ENCODE results near the gene RAD51B. TPM values are rescaled to one million over a fixed set of nuclear protein-coding genes. Genes with fewer than 3 reads are reported as not detected.

Gene RAD51B
- total RNA-seq, 1 experiment from 2014 or later: 16.7 TPM

GRCh38 chr14:68250927-68251768 lies 431.6 kb downstream of the RAD51B start:
- Histone ChIP-seq H4K5ac (ENCODE audit: insufficient read length, low read depth, low read length) (no peak overlapping the region), H3K4me2 (ENCODE audit: insufficient read depth, insufficient read length, low read length) (no peak overlapping the region), H3K9me3 (ENCODE audit: control insufficient read depth, low read depth, low read length) (no peaks in the 10 kb centered on the region), H2BK15ac (ENCODE audit: low read depth, low read length) (no peak overlapping the region), H2BK5ac (ENCODE audit: insufficient read length, low read length) (no peak overlapping the region), H3K27me3 (ENCODE audit: insufficient read depth, low read length) (no peaks in the 10 kb centered on the region), H4K20me1 (ENCODE audit: control insufficient read depth, insufficient read depth, insufficient read length) (no peaks in the 10 kb centered on the region), H2BK20ac (ENCODE audit: low read depth, low read length, poor library complexity, severe bottlenecking) (no peak overlapping the region), H2BK12ac (ENCODE audit: insufficient read length, low read depth, low read length) (no peak overlapping the region), H2BK120ac (ENCODE audit: low read depth, low read length, poor library complexity, severe bottlenecking) (no peak overlapping the region), H3K4me1 (ENCODE audit: insufficient read depth, low read length) (peaks cover 8% of the 10 kb centered on the region; the same call in 1 of the 2 replicates), H3K4ac (ENCODE audit: low read depth, low read length) (no peak overlapping the region), H3K23me2 (ENCODE audit: insufficient read length, low read depth, low read length, poor library complexity, severe bottlenecking) (no peaks in the 10 kb centered on the region), H3K18ac (ENCODE audit: insufficient read length, low read depth, low read length) (no peak overlapping the region), H3K79me2 (ENCODE audit: insufficient read depth, low read length) (no peaks in the 10 kb centered on the region), H3K9ac (ENCODE audit: extremely low read depth, insufficient read length, low read length) (no peak overlapping the region), H3K79me1 (ENCODE audit: insufficient read depth, low read depth, low read length, poor library complexity, severe bottlenecking) (no peaks in the 10 kb centered on the region), H3T11ph (ENCODE audit: low read length) (no peak overlapping the region), H2AFZ (ENCODE audit: low read length) (no peak overlapping the region), H4K91ac (ENCODE audit: insufficient read length, low read depth, low read length) (no peak overlapping the region), H4K8ac (replicated peaks; ENCODE audit: insufficient read length, low read depth, low read length) (no peak overlapping the region), H3K56ac (ENCODE audit: insufficient read length, low read depth, low read length) (no peak overlapping the region), H3K23ac (ENCODE audit: insufficient read length, low read depth, low read length) (no peak overlapping the region), H3K14ac (ENCODE audit: insufficient read depth, low read length) (no peak overlapping the region), H3K27ac (ENCODE audit: insufficient read length, low read depth, low read length) (no peak overlapping the region), H2AK5ac (ENCODE audit: insufficient read length, low read length) (no peak overlapping the region)
- peak overlapping the region; percentile 2 to 59 (median 5); a peak in 2 of 7 replicates for H3K27ac Mint-ChIP-seq
- no peak overlapping the region for H3K4me3 Mint-ChIP-seq
- H3K9me3 Mint-ChIP-seq: no peaks in the 10 kb centered on the region
- H3K36me3 Mint-ChIP-seq (ENCODE audit: insufficient read depth in 1 of 3, low read depth in 3 of 3): no peaks in the 10 kb centered on the region
- DNase-seq: no peak
- peaks cover 82 to 87% of the 10 kb centered on the region in 2 experiments for H3K4me1 Mint-ChIP-seq
- H3K27me3 Mint-ChIP-seq (ENCODE audit: low read depth): no peaks in the 10 kb centered on the region
- no peak for TF ChIP-seq CTCF (conservative IDR thresholded peaks at IDR 0.05)
- no CpG with 5 or more reads among the region's 4 CpGs for WGBS (ENCODE audit: extremely low coverage, insufficient read length, low lambda C conversion rate)
